Immature natural killer cell (primary cell): ENCODE measurements around the gene BTBD9. TPM values are rescaled to one million over a fixed set of nuclear protein-coding genes. Genes with fewer than 3 reads are reported as not detected.
A peak's percentile ranks its signal among the peaks of the same experiment; 100 is the strongest.

ENCODE experiments used
- DNase-seq, 3 donors: peaks; one replicate each; pipeline ENCODE4 v3.0.0; 2022; ENCODE audit warnings: mixed read lengths in 1 of 3
- H3K27ac Mint-ChIP-seq, 6 donors: one replicate each; pipeline ENCODE4 v1.8.0; 2020; ENCODE audit warnings: mixed read lengths in 6 of 6, mild to moderate bottlenecking in 5 of 6, inconsistent platforms in 4 of 6, moderate library complexity in 3 of 6
- H3K27me3 Mint-ChIP-seq, 3 donors: one replicate each; pipeline ENCODE4 v1.8.0; 2020 to 2021; ENCODE audit warnings: low read depth in 3 of 3, mild to moderate bottlenecking in 3 of 3, mixed read lengths in 3 of 3, moderate library complexity in 3 of 3, inconsistent platforms in 1 of 3
- H3K36me3 Mint-ChIP-seq, 3 donors: one replicate each; pipeline ENCODE4 v1.8.0; 2020; ENCODE audit warnings: mixed read lengths in 3 of 3, inconsistent platforms in 2 of 3, mild to moderate bottlenecking in 2 of 3
- H3K4me1 Mint-ChIP-seq, 2 donors: one replicate each; pipeline ENCODE4 v1.8.0; 2020; ENCODE audit warnings: inconsistent platforms in 2 of 2, mild to moderate bottlenecking in 2 of 2, mixed read lengths in 2 of 2, moderate library complexity in 1 of 2
- H3K4me3 Mint-ChIP-seq, 5 donors: one replicate each; pipeline ENCODE4 v1.8.0; 2020; ENCODE audit warnings: mild to moderate bottlenecking in 5 of 5, mixed read lengths in 5 of 5, inconsistent platforms in 3 of 5, moderate library complexity in 3 of 5
- H3K9me3 Mint-ChIP-seq, 6 donors: one replicate each; pipeline ENCODE4 v1.8.0; 2020; ENCODE audit warnings: mild to moderate bottlenecking in 6 of 6, mixed read lengths in 6 of 6, inconsistent platforms in 4 of 6, moderate library complexity in 3 of 6
- polyA plus RNA-seq, 3 donors: library from polyadenylated mRNA; unstranded; fragments of 300-500 nt; fragmentation: Illumina TruSeq; gene quantifications; one replicate each; pipeline ENCODE4 v1.2.3, GENCODE V29; 2021

BTBD9 gene
- polyA plus RNA-seq, 3 donors from 2014 or later = 5.3 to 12.3 (median 10.9) TPM

GRCh38 chr6:38552121-38552520 is 87.6 kb downstream of the BTBD9 start:
- peaks cover 0 to 1% (median 0%) of the 10 kb centered on the region in 3 donors for H3K27me3 Mint-ChIP-seq
- no peak overlapping the region for H3K27ac Mint-ChIP-seq
- no peaks in the 10 kb centered on the region for H3K4me1 Mint-ChIP-seq
- H3K36me3 Mint-ChIP-seq = peaks cover 3 to 4% (median 4%) of the 10 kb centered on the region in 3 donors
- no peaks in the 10 kb centered on the region for H3K9me3 Mint-ChIP-seq
- H3K4me3 Mint-ChIP-seq = no peak overlapping the region
- DNase-seq = no peak

- Mint-ChIP-seq H3K36me3 (peaks cover 3 to 4% (median 4%) of the 10 kb centered on the region in 3 donors), H3K4me3 (no peak overlapping the region), H3K27ac (no peak overlapping the region), H3K4me1 (no peaks in the 10 kb centered on the region), H3K27me3 (peaks cover 0 to 1% (median 0%) of the 10 kb centered on the region in 3 donors), H3K9me3 (no peaks in the 10 kb centered on the region)
- no peak for DNase-seq
These were observed 89.9 kb downstream of the BTBD9 start for GRCh38 chr6:38549795-38550194.

DNA sequence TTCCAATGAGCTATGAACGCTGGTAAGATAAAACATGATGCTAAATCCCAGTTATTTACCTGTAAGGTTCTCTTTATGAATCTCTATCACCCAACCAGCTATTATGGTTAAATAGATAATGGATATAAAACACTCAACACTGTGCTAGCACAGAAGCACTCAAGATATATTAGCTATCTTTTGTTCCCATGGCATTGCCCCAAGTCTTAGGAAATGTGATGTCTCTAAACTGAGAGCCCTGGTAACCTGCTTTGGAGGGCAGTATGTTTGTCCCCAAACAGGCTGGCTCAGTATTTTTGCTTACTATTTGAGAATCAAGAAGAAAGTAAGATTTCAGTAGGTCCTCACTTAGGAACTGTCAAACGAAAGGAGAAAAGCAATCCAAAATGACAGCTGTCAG is 90.5 kb downstream of the BTBD9 start:
- H3K9me3 Mint-ChIP-seq = no peaks in the 10 kb centered on the region

DNA sequence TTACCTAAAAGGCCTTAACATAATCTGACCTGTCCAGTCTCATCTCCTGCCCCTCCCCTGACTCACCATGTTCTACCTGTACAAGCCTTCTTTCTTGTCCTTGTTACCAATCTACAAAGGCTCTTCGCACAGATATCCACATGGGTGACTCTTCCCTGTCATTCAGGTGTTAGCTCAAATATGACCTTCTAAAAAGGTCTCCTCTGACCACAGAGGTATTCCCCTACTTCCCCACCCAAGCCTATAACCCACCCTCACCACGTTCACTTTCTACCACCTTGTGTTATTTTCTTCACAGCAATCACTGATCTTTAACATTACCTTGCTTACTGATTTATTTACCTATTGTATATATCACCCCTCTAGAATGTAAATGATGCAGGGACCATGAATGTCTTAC is 96.7 kb downstream of the BTBD9 start:
- Mint-ChIP-seq H3K27ac (no peak overlapping the region), H3K4me3 (no peak overlapping the region), H3K9me3 (no peaks in the 10 kb centered on the region), H3K27me3 (peaks cover 0 to 1% (median 0%) of the 10 kb centered on the region in 3 donors), H3K36me3 (peaks cover 7 to 13% (median 8%) of the 10 kb centered on the region in 3 donors), H3K4me1 (no peaks in the 10 kb centered on the region)
- DNase-seq = no peak

More for the DNA sequence above, 90.5 kb downstream of the BTBD9 start:
- Mint-ChIP-seq H3K4me1 (no peaks in the 10 kb centered on the region), H3K27me3 (peaks cover 0 to 1% (median 0%) of the 10 kb centered on the region in 3 donors), H3K27ac (no peak overlapping the region), H3K4me3 (no peak overlapping the region), H3K36me3 (peaks cover 6 to 7% (median 7%) of the 10 kb centered on the region in 3 donors)
- no peak for DNase-seq

DNA sequence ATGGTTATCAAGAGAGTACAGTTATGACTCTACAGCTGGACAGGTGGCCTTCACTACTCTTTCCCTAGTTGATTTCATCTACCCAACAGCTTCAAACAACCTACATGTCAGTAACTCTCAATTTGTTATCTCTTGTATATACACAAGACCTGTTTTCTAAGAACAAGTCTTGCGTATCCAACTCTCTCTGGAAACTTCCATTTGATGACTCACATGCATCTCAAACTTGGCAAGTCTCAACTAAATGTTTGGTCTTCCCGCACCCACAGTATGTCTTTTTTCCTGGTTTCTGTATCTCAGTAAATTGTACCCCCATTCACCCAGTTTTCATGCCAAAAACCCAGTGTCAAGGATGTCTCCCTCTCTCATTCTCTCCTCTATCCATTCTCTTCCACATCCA is 97.7 kb downstream of the BTBD9 start:
- Mint-ChIP-seq H3K27ac (no peak overlapping the region), H3K4me1 (no peaks in the 10 kb centered on the region), H3K9me3 (no peaks in the 10 kb centered on the region), H3K36me3 (peaks cover 3 to 9% (median 4%) of the 10 kb centered on the region in 3 donors), H3K4me3 (no peak overlapping the region), H3K27me3 (no peaks in the 10 kb centered on the region)
- DNase-seq = no peak

- Mint-ChIP-seq H3K27ac (no peak overlapping the region), H3K4me1 (peaks cover 26 to 40% of the 10 kb centered on the region in 2 donors), H3K9me3 (no peaks in the 10 kb centered on the region), H3K36me3 (peaks cover 0 to 14% (median 2%) of the 10 kb centered on the region in 3 donors), H3K27me3 (no peaks in the 10 kb centered on the region), H3K4me3 (no peak overlapping the region)
- no peak for DNase-seq
These were observed 106.7 kb downstream of the BTBD9 start for GRCh38 chr6:38533064-38533463.

DNA sequence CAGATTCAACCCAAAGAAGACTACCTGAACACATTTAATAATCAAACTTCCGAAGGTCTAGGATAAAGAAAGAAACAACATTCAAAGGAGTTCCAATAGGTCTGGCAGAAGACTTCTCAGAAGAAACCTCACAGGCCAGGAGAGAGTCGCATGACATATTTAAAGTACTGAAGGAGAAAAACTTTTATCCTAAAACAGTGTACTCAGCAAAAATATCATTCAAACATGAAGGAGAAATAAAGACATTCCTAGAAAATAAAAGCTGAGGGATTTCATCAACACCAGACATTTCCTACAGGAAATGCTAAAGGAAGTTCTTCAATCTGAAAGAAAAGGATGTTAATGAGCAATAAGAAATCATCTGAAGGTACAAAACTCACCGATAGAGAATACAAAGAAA is 108.6 kb downstream of the BTBD9 start:
- peaks cover 11 to 28% (median 14%) of the 10 kb centered on the region in 3 donors for H3K36me3 Mint-ChIP-seq
- no peaks in the 10 kb centered on the region for H3K27me3 Mint-ChIP-seq
- no peak for DNase-seq
- no peaks in the 10 kb centered on the region for H3K9me3 Mint-ChIP-seq
- H3K4me1 Mint-ChIP-seq = peaks cover 26 to 40% of the 10 kb centered on the region in 2 donors
- H3K27ac Mint-ChIP-seq = no peak overlapping the region
- H3K4me3 Mint-ChIP-seq = no peak overlapping the region

DNA sequence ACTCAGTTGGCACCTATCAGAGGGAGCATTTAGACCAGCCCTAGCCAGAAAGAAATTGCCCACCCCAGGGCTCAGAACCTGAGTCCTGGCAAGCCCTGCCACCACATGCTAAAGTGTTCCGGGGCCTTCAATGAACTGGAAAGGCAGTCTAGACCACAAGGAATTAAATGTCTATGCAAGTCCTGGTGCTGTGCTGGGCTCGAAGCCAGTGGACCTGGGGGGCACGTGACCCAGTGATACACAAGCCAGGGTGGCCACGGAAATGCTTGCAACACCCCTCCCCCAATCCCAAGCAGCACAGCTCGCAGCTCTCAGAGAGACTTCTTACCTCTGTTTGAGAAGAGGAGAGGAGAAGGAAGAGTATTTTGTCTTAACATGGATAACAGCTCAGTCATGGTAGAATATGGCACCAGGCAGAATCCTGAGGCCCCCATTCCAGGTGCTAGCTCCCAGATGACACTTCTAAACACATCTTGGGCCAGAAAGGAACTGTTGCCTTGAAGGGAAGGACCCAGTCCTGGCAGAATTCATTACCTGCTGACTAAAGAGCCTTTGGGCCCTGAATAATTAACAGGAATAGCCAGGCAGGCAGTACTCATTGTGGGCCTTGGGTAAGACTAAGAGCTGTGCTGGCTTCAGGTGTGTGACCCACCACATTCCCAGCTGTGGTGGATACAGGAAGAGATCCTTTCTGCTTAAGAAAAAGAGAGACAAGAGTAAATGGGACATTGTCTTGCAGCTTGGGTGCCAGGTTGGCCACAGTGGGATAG is 111.3 kb downstream of the BTBD9 start:
- no peak for DNase-seq
- peaks cover 20 to 26% of the 10 kb centered on the region in 2 donors for H3K4me1 Mint-ChIP-seq
- no peak overlapping the region for H3K4me3 Mint-ChIP-seq
- H3K9me3 Mint-ChIP-seq = peaks cover 0 to 7% (median 2%) of the 10 kb centered on the region in 6 donors
- H3K36me3 Mint-ChIP-seq = peaks cover 21 to 35% (median 22%) of the 10 kb centered on the region in 3 donors
- H3K27me3 Mint-ChIP-seq = peaks cover 0 to 2% (median 0%) of the 10 kb centered on the region in 3 donors
- H3K27ac Mint-ChIP-seq = no peak overlapping the region

- Mint-ChIP-seq H3K4me1 (peaks cover 14 to 17% of the 10 kb centered on the region in 2 donors), H3K27ac (no peak overlapping the region), H3K9me3 (peaks cover 0 to 7% (median 2%) of the 10 kb centered on the region in 6 donors), H3K27me3 (peaks cover 0 to 2% (median 0%) of the 10 kb centered on the region in 3 donors), H3K4me3 (no peak overlapping the region), H3K36me3 (peaks cover 21 to 35% (median 22%) of the 10 kb centered on the region in 3 donors)
- no peak for DNase-seq
These were observed 112.4 kb downstream of the BTBD9 start for GRCh38 chr6:38527371-38527770.

DNA sequence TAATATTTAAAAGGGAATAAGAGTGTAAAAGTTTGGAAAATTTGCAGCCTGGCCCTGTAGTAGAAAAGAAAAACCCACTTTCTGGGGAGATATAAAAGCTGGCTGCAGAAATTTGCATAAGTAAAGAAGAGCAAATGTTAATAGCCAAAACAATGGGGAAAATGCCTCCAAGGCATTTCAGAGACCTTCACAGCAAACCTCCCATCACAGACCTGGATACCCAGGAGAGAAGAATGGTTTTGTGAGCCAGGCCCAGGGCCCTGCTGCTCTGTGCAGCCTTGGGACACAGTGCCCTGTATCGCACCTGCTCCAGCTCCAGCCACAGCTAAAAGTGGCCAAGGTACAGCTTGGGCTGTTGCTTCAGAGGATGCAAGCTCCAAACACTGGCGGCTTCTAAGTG is 113.8 kb downstream of the BTBD9 start:
- Mint-ChIP-seq H3K4me1 (peaks cover 13 to 14% of the 10 kb centered on the region in 2 donors), H3K9me3 (peaks cover 0 to 7% (median 2%) of the 10 kb centered on the region in 6 donors), H3K27me3 (peaks cover 0 to 2% (median 0%) of the 10 kb centered on the region in 3 donors), H3K4me3 (no peak overlapping the region), H3K36me3 (peaks cover 19 to 29% (median 21%) of the 10 kb centered on the region in 3 donors), H3K27ac (no peak overlapping the region)
- DNase-seq = no peak

DNA sequence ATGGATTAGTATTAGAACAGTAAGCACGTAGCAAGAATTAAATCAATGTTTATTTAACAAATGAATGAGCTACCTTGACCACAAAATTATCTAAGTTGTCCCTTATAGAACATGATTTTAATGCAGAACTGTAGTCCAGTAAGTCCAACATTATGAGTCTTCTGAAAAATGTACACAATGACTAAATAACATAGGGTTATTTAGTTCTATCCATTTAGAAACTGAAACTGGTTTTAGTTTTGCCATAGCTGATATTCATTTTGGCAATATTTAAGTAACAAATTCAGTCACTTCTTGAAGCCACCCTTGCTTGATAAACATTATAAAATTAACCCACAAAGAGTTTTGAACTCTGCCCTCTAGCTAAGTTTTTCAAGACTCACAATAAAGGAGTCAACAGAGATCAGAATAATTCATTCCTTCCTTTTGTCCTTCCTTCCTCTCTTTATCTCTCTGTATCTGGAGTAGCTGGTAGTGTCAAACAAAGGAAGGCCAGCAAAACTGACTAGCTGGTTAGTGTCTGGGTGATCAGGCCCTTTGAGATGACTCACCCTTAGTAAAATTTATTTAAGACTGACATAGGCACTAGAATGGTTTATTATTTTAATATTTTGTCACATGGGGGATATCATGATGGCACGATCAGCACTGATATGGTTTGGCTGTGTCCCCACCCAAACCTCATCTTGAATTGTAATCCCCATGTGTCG is 115.1 kb downstream of the BTBD9 start:
- Mint-ChIP-seq H3K4me1 (peaks cover 11 to 12% of the 10 kb centered on the region in 2 donors), H3K27ac (peak overlapping the region in 1 of 6 donors; percentile 3), H3K27me3 (peaks cover 0 to 2% (median 0%) of the 10 kb centered on the region in 3 donors), H3K4me3 (no peak overlapping the region), H3K9me3 (peaks cover 0 to 7% (median 2%) of the 10 kb centered on the region in 6 donors), H3K36me3 (peaks cover 19 to 28% (median 21%) of the 10 kb centered on the region in 3 donors)
- no peak for DNase-seq

DNA sequence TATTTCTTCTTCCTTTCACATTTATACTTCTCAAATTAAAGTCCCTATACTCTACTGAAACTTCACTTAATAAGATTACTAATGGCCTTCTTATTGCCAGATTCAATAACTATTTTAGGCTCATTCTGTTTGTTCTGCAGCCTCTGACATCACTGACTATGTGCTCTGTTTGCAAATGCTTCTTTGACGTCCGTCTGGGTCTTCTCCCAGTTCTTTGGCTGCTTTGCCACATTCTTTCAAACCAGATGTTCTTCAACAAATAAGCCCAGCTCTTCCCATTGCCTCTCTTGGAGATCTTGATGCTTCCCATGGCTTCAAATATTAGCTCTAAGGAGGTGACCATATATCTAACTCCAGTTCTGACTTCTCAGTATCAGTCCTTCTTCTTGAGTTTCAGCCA is 117.4 kb downstream of the BTBD9 start:
- H3K27ac Mint-ChIP-seq = no peak overlapping the region
- H3K9me3 Mint-ChIP-seq = peaks cover 0 to 7% (median 2%) of the 10 kb centered on the region in 6 donors
- no peak for DNase-seq
- H3K4me1 Mint-ChIP-seq = peaks cover 17 to 23% of the 10 kb centered on the region in 2 donors
- H3K4me3 Mint-ChIP-seq = no peak overlapping the region
- peaks cover 0 to 2% (median 0%) of the 10 kb centered on the region in 3 donors for H3K27me3 Mint-ChIP-seq
- peaks cover 14 to 18% (median 15%) of the 10 kb centered on the region in 3 donors for H3K36me3 Mint-ChIP-seq

GRCh38 chr6:38518511-38519304 is 121.0 kb downstream of the BTBD9 start:
- Mint-ChIP-seq H3K27ac (no peak overlapping the region), H3K4me1 (peaks cover 11 to 19% of the 10 kb centered on the region in 2 donors), H3K4me3 (no peak overlapping the region), H3K9me3 (no peaks in the 10 kb centered on the region), H3K27me3 (peaks cover 0 to 2% (median 0%) of the 10 kb centered on the region in 3 donors), H3K36me3 (no peaks in the 10 kb centered on the region)
- DNase-seq = no peak
